Activated naive CD8-positive, alpha-beta T cell (primary cell): ENCODE data around the gene ADTRP.

Source experiments
- H3K27ac Mint-ChIP-seq: one replicate; pipeline ENCODE4 v1.8.0; 2021; ENCODE audit warnings: mixed read lengths
- H3K27me3 Mint-ChIP-seq: one replicate; pipeline ENCODE4 v1.8.0; 2021; ENCODE audit warnings: mixed read lengths
- H3K36me3 Mint-ChIP-seq: one replicate; pipeline ENCODE4 v1.8.0; 2021; ENCODE audit warnings: mixed read lengths
- H3K4me1 Mint-ChIP-seq: one replicate; pipeline ENCODE4 v1.8.0; 2021; ENCODE audit warnings: low read depth, mixed read lengths
- H3K4me3 Mint-ChIP-seq: one replicate; pipeline ENCODE4 v1.8.0; 2021; ENCODE audit warnings: mild to moderate bottlenecking, mixed read lengths
- H3K9me3 Mint-ChIP-seq: one replicate; pipeline ENCODE4 v1.8.0; 2021; ENCODE audit warnings: low read depth, mixed read lengths

ADTRP gene

GRCh38 chr6:11675601-11676000, 103.0 kb downstream of the ADTRP start:
- Mint-ChIP-seq H3K4me1 (peaks cover 1% of the 10 kb centered on the region), H3K9me3 (peaks cover 7% of the 10 kb centered on the region), H3K4me3 (no peak overlapping the region), H3K27ac (no peak overlapping the region), H3K27me3 (no peaks in the 10 kb centered on the region), H3K36me3 (peaks cover 5% of the 10 kb centered on the region)

GRCh38 chr6:11672669-11673068, 105.9 kb downstream of the ADTRP start:
- H3K4me1 Mint-ChIP-seq: peaks cover 1% of the 10 kb centered on the region
- H3K27me3 Mint-ChIP-seq: peaks cover 1% of the 10 kb centered on the region
- H3K36me3 Mint-ChIP-seq: no peaks in the 10 kb centered on the region

GRCh38 chr6:11672256-11672655, 106.3 kb downstream of the ADTRP start:
- H3K9me3 Mint-ChIP-seq: no peaks in the 10 kb centered on the region
- H3K4me1 Mint-ChIP-seq: peaks cover 1% of the 10 kb centered on the region
- H3K4me3 Mint-ChIP-seq: no peak overlapping the region
- H3K36me3 Mint-ChIP-seq: no peaks in the 10 kb centered on the region
- no peak overlapping the region for H3K27ac Mint-ChIP-seq
- peaks cover 1% of the 10 kb centered on the region for H3K27me3 Mint-ChIP-seq

More at GRCh38 chr6:11672669-11673068, 105.9 kb downstream of the ADTRP start:
- Mint-ChIP-seq H3K27ac (no peak overlapping the region), H3K9me3 (no peaks in the 10 kb centered on the region), H3K4me3 (no peak overlapping the region)

GRCh38 chr6:11669696-11670095, 108.9 kb downstream of the ADTRP start:
- no peaks in the 10 kb centered on the region for H3K4me1 Mint-ChIP-seq
- no peak overlapping the region for H3K4me3 Mint-ChIP-seq
- H3K36me3 Mint-ChIP-seq: no peaks in the 10 kb centered on the region
- H3K27ac Mint-ChIP-seq: no peak overlapping the region
- peaks cover 3% of the 10 kb centered on the region for H3K27me3 Mint-ChIP-seq
- no peaks in the 10 kb centered on the region for H3K9me3 Mint-ChIP-seq

DNA sequence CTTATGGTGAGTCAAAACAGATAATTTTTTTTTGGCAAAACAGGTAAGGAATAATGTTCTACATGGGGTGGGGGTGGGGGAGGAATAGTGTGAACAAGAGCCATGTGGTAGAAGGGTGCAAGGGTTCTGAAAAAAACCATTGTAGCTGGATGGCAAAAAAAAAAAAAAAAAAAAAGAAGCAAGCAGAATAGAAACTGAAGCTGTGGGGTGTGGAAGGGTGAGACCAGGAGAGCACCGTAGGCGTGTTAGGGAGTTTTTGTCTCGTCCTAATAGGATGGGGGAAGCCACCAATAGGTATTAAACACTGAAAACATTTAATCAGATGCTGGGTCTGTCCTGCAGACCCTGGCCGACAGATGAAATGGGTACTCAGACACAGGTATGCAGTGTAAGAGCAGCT, 110.1 kb downstream of the ADTRP start:
- Mint-ChIP-seq H3K27me3 (peaks cover 3% of the 10 kb centered on the region), H3K9me3 (no peaks in the 10 kb centered on the region), H3K27ac (no peak overlapping the region), H3K4me3 (no peak overlapping the region), H3K4me1 (no peaks in the 10 kb centered on the region), H3K36me3 (no peaks in the 10 kb centered on the region)

DNA sequence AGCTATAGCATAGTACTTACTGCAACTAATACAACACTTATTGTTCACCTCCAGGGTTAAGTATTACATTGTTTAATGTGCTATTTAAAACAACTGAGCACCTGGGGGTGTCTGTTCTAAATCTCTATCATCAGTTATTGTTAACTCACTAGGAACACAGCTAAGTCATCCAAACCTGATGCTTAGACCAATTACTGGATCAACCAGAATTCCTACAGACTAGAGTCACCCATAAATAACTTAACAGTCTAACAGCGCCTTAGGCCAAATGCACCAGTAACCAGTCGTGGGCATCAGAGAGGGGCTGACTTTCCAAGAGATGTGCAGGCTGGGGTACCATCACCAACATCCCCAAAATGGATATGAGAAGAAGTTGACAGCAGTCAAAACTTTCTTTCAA, 110.7 kb downstream of the ADTRP start:
- no peaks in the 10 kb centered on the region for H3K4me1 Mint-ChIP-seq
- peaks cover 3% of the 10 kb centered on the region for H3K27me3 Mint-ChIP-seq
- H3K27ac Mint-ChIP-seq: no peak overlapping the region
- no peaks in the 10 kb centered on the region for H3K36me3 Mint-ChIP-seq
- no peak overlapping the region for H3K4me3 Mint-ChIP-seq
- H3K9me3 Mint-ChIP-seq: no peaks in the 10 kb centered on the region

GRCh38 chr6:11665604-11666326, 112.8 kb downstream of the ADTRP start:
- peaks cover 3% of the 10 kb centered on the region for H3K27me3 Mint-ChIP-seq
- H3K4me3 Mint-ChIP-seq: no peak overlapping the region
- H3K36me3 Mint-ChIP-seq: no peaks in the 10 kb centered on the region
- no peak overlapping the region for H3K27ac Mint-ChIP-seq
- H3K4me1 Mint-ChIP-seq: no peaks in the 10 kb centered on the region
- no peaks in the 10 kb centered on the region for H3K9me3 Mint-ChIP-seq
